GM23338 (cell line): Measurements from ENCODE around the gene ATG7.

Experiments
- JUNB ChIP-seq: IDR thresholded peaks from one replicate; pipeline ENCODE4 v1.6.1; 2016; ENCODE audit warnings: antibody characterized with exemption; ENCODE audit not compliant: unreplicated experiment
- ZNF114 ChIP-seq: fragments of 250-450 bp; sonication (Bioruptor Pico); IDR thresholded peaks from 2 replicates; pipeline ENCODE4 v1.5.0; 2020; ENCODE audit warnings: mild to moderate bottlenecking, moderate library complexity
- TF ChIP-seq, protein P1 (sequence below): IDR thresholded peaks from one replicate; pipeline ENCODE4 v1.6.1; 2018; ENCODE audit warnings: antibody characterized with exemption; ENCODE audit not compliant: unreplicated experiment
- TF ChIP-seq, protein P2 (sequence below), 2 experiments: fragments of 200-600 bp in 1 of 2; sonication (generic) in 1 of 2; conservative IDR thresholded peaks; 2 replicates each; pipeline versions ENCODE4 v1.5.1 to v1.6.1; 2016 to 2017; ENCODE audit warnings: antibody characterized with exemption in 2 of 2, low read depth in 2 of 2, mild to moderate bottlenecking in 2 of 2, moderate library complexity in 1 of 2

DNA sequence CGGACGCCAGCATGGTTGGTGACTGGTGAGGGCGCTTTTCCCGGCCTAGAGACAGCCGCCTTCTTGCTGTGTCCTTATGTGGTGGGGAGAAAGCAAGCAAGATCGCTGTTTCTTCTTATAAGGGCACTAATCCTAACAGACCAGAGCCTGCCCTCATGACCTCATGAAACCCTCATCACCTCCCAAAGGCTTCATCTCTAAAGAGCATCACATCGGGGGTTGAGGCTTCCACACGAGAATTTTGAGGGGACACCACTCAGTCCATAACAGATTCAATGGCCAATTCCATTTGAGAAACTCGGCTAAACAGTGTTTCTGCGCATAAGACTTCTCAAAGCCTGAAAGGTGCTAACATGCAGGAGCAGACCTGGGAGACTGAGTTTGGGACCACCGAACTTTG lies 317.5 kb downstream of the ATG7 start:
- TF ChIP-seq, protein P1, sequence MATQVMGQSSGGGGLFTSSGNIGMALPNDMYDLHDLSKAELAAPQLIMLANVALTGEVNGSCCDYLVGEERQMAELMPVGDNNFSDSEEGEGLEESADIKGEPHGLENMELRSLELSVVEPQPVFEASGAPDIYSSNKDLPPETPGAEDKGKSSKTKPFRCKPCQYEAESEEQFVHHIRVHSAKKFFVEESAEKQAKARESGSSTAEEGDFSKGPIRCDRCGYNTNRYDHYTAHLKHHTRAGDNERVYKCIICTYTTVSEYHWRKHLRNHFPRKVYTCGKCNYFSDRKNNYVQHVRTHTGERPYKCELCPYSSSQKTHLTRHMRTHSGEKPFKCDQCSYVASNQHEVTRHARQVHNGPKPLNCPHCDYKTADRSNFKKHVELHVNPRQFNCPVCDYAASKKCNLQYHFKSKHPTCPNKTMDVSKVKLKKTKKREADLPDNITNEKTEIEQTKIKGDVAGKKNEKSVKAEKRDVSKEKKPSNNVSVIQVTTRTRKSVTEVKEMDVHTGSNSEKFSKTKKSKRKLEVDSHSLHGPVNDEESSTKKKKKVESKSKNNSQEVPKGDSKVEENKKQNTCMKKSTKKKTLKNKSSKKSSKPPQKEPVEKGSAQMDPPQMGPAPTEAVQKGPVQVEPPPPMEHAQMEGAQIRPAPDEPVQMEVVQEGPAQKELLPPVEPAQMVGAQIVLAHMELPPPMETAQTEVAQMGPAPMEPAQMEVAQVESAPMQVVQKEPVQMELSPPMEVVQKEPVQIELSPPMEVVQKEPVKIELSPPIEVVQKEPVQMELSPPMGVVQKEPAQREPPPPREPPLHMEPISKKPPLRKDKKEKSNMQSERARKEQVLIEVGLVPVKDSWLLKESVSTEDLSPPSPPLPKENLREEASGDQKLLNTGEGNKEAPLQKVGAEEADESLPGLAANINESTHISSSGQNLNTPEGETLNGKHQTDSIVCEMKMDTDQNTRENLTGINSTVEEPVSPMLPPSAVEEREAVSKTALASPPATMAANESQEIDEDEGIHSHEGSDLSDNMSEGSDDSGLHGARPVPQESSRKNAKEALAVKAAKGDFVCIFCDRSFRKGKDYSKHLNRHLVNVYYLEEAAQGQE: no peak
- TF ChIP-seq, protein P2, sequence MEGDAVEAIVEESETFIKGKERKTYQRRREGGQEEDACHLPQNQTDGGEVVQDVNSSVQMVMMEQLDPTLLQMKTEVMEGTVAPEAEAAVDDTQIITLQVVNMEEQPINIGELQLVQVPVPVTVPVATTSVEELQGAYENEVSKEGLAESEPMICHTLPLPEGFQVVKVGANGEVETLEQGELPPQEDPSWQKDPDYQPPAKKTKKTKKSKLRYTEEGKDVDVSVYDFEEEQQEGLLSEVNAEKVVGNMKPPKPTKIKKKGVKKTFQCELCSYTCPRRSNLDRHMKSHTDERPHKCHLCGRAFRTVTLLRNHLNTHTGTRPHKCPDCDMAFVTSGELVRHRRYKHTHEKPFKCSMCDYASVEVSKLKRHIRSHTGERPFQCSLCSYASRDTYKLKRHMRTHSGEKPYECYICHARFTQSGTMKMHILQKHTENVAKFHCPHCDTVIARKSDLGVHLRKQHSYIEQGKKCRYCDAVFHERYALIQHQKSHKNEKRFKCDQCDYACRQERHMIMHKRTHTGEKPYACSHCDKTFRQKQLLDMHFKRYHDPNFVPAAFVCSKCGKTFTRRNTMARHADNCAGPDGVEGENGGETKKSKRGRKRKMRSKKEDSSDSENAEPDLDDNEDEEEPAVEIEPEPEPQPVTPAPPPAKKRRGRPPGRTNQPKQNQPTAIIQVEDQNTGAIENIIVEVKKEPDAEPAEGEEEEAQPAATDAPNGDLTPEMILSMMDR (conservative IDR thresholded peaks at IDR 0.05; ENCODE audit: low read depth in 2 of 2): no peak
- TF ChIP-seq JUNB (no peak), ZNF114 (CRISPR knock-in tag) (no peak)
